NCI-H446 (cell line): ENCODE results near the gene MLLT1.

Experiments used
- DNase-seq, 2 experiments: peaks; one replicate each; lab custom pipeline; 2025; lab: John Stamatoyannopoulos, UW

Gene MLLT1

DNA sequence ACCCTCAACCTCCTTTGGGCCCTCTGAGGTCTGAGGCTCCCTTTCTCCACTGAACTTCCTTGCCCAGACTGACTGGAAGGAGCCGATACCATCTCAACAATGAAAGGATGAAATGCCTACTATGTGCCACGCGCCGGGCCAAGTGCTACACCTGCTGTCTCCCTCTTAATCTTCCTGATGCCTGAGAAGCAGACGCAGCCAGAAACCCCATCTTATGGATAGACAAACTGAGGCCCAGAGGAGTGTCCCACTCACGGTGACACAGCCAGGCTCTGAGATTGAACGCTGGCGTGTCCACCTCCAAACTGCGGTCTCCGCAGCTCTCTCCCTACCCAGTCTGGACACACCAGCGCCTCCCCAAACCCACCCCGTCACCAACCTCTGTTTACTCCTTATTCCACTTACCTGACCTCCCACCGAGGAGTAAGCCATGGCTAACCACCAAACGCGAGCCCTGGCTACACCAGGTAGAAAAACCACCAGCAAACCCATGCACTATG, 20.9 kb downstream of the MLLT1 start:
- no peak for DNase-seq

DNA sequence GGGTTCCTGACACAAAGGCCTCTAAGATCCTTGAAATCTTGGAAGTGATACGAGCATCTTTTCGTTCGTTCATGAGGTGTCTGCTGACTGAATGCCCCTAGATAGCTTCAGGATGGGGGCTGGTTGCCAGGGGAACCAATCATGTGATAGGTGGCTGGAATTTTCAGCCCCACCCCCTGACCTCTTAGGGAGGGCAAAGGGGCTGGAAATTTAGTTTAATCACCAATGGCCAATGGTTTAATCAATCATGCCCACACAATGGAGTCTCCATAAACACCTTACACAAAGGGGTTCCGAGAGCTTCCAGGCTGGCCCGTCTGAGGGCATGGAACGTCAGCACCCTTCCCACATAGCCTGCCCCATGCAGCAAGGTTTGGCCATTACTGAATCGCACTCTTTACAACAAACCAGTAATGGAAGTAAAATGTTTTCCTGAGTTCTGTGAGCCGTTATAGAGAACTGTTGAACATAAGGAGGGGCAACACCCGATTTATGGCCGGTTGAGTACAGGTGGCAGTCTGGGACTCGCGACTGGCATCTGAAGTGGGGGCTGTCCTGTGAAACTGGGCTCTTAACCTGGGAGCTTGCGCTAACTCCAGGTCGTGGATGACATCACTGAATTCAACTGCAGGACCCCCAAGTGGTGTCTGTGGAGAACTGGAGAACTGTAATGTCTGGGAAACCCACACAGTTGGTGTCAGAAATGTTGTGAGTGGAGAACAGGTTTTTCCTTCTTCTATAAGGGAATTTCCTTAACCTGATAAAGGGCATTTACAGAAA, 25.6 kb downstream of the MLLT1 start:
- DNase-seq, result no peak

DNA sequence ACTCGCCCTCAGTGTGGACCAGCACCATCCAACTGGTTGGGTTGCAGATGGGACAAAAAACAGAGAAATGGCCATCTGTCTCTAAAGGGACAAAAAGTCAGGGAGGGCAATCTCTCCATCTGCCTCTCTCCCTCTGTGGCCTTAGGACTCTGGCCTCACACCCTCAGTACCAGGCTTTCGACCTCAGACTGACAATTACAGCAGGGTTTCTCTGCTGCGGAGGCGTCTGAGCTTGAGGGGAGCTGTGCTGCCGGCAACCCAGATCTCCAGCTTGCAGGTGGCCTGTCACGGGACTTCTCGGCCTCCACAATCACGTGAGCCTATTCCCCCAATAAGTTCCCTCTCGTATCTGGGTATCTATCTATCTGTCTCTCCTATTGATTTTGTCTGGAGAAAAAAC, 27.7 kb downstream of the MLLT1 start:
- no peak for DNase-seq

DNA sequence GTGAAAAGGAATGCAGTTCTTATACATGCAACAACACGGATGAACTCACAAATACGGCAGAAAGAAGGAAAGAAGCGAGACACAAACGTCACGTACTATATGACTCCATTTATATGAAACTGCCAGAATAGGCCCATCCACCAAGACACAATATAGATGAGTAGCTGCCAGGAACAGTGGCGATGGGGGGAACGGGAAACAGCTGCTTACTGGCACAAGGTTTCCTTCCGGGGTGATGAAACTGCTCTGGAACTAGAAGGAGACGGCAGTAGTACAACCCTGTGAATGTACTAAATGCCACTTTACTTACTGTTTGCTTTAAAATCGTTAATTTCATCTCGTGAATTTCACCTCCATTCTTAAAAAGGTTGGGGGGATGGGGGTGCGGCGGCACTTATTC, 28.9 kb downstream of the MLLT1 start:
- DNase-seq, result no peak

DNA sequence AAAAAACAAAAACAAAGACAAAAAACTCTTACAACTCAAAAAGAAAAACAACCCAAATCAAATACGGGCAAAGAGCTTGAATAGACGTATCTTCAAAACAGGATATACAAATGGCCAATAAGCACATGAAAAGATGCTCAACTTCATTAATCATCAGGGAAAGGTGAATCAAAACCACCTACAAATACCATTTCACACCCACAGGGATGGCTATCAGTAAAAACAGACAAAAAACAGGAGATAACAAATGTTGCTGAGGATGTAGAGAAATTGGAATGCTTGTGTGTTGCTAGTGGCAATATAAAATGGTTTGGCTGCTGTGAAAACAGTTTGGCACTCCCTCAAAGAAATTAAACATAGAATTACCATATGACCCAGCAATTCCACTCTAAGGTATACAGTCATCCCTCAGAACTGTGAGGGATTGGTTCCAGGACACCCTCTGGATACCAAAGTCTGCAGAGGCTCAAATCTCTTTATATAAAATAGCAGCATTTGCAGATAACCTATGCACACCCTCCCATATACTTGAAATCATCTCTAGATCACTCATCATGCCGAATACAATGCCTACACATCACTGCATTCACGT, 29.7 kb downstream of the MLLT1 start:
- DNase-seq, result no peak

DNA sequence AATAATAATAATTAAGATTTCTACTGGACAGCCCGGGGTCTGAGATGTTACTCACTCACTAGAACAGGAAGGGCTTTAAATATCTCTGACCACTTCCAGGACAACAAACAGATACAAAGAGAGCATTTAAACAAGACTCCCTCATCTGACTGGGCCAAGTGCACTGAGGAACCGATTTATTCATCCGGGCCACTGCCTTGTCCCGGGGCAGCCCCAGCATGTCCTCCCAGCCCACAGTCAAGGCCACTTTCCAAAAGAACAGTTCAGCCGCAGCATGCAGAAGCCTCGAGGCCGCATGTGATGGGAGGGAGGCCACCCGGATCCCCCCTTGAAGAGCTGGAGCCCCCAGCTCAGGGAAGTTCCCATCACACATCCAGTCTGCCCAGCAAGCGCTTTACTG, 30.5 kb downstream of the MLLT1 start:
- no peak for DNase-seq

DNA sequence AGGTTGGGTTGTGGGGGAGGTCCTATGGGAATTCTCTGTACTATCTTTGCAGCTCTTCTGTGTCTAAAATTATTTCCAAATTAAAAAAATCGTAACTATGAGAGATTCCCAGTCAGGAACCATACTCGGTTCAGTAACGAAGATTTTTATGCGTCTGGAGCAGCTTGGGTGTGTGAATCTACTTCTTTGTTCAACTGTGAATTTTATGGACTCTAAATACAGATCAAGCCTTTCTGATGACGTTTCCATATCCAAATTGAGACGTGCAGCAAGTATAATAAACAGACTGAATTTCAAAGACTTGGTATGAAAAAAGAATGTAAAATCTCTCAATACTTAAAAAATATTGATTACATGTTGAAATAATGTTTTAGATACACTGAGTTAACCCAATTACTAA, 30.9 kb downstream of the MLLT1 start:
- no peak for DNase-seq

DNA sequence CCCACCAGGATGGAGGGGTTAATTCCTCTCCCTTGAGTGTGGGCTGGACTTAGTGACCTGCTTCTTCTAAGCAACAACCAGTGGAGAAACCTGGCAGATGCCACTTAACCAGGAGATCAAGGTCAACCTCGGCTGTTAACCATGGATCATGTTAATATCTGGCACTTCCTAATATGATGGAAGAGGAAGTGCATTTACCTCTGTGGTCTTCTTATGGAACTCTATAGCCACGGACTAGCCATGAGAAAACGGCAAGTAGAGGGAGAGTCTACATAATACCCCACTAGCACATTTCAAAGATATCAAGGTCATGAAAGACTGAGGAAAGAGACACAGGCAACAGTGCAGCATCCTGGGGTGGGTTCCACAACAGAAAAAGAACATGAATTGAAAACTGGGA, 31.4 kb downstream of the MLLT1 start:
- DNase-seq, result no peak

DNA sequence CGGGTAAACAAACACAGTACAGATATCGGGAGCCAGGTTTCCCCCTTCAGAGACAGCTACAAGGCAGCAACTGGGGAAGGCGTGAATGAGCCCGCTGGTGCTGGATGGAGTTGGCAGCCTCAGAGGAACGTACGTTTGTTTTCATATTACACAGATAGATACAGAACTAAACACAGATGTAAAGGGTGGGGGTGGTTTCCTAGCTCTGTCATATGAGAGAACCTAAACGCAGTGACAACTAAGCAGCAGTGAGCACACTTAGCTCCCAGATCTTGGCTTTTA, 32.8 kb downstream of the MLLT1 start:
- DNase-seq, result no peak

DNA sequence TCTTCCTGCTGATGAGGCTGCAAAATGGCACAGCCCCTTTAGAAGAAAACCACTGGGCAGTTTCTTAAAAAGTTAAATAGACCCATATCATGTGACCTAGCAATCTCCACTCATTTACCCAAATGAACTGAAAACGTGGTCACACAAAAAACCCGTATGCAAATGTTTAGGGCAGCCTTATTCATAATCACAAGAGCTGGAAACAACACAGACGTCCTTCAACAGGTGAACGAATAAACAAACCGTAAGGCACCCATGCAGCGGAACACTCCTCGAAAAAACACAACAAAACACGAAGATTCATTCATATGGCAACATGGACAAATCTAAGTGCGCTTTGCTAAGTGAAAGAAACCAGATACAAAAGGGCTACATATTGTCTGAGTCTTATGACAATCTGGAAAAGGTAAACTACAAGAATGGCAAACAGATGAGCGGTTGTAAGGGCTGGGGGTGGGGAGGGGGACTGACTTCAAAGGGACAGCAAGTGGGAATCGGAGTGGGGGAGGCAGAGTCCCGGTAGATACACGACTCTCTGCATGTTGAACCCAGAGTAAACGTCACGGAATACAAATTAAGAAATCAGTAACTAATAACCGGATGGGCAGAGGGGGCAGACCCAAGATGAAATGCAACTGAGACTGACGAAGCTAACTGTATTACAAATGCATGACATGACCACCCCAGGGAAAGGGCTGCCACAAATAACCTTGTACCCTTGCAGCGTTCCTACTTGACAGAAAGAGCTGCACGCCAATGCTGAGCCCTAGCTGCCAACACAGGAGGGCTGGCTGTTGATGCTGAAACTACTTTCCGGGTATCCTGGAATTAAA, 33.4 kb downstream of the MLLT1 start:
- DNase-seq, result no peak

DNA sequence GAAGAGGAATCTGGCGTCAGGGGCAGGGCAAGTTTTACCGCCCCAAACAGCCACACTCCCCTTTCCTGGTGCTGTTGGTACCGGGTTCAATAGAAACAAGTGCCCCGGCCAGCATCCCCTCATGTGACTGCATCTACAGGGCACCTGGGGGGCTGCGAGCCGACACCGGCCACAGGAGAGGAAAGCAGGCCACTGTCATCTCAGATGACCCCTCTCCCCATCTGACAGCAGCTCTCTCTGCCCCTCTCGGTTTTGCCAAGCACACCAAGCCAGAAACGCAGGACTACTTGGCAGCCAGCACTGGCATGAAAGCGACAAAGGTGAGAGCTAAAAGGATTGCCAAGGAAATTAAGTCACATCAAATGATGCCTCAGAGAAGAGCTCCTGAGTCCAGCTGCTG, 37.1 kb downstream of the MLLT1 start:
- DNase-seq, result no peak

DNA sequence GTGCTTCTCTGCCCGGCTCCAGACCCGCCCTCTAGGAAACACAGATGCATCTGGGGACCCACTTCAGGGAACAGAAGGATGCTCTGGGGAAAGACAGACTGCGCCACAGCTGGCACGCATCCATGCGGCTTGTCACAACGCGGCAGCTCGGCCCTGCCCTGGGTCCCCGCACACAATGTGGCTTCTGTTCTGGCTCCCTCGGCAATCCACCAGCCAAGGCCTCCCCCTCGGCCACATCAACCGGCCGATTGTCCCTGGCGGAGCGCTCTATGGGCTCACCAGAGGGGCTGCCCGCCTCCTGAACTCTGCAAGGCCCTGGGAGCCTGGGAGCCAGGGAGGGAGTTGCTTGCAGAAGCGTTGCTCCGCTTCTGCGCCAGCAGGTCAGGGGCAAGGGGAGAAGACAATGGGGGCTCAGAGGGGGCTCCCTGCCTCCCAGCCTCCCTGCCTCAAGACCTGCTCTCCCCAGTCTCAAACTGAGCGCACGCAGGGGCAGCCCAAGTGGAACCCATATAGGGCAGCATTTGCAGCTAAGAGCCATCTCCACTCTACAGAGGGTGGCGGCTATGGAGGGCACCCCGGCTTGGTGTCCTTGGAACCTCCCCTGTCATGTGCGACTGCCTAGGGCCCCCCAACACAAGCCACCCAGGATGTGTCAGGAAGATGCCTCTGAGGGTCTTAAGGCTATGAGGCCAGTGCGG, 37.9 kb downstream of the MLLT1 start:
- no peak for DNase-seq

DNA sequence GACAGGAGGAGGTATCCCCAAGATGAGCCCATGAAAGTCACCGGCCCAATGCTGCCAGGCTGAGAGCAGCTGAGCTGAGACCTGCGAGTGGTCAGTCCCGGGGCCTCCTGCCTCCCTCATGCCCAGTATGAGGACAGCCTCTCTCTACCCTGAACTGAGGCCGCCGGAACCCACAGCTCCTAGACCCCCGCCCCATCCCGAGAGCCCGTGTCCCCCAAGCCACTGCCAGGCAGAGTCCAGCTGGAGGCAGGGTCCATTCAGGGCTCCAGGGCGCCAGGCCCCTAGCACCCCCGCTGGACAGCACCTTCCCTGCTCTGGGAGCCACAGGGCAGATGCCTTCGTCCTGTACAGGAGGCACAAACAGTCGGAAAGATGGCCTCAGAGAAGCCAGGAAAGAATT, 38.7 kb downstream of the MLLT1 start:
- DNase-seq, result no peak

DNA sequence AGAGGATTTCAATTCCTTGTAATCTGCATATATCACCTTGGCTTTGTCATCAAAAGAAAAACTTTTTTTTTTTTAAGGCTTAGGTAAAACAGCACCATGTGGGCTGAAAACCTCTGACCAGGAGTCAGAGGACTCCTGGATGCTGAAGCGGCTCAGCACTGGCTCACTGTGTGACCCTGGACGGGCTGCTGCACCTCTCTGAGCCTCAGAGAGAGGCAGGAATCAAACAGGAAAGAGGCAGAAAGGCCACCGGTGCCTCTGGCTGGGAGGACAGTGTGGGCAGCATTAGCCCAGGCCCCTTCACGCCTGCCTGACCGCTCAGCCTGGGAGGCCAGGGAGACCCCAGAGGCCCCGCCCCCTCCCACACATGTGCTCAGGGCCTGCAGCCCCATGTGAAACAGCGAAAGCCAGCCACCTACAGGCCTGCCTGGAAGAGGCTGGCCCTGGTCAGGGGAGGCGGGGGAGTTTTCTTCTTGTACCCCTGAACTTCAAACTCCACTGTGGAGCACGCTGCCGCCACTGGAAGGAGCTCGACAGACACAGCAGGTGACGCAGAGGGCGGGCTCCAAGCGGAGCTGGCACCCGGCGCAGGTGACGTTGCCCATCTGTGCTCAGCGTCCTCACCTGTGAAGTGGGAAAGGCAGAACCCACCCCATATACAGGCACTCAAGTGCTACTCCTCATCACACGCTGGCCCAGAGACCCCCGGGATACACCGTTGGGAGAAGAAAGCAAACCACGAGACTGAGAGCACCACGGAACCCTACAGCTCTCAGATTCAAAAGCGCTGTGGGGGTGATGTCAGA, 39.7 kb downstream of the MLLT1 start:
- DNase-seq, result no peak

DNA sequence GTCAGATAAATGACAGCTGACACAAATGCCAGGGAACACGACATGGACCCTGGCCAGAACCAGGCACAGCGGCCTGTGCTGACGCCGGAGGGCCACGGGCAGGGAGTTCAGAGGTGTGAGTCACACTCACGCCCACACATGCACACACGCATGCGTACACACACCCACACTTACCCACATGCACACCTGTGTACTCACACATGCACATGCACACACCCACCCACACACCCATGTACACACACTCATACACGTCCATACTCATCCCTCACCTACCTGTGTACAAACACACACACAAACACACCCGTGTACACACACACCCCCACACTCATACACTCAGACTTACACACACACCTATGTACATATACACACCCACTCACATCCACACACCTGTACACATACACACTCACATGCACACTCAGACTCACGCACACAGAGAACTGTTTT, 40.4 kb downstream of the MLLT1 start:
- no peak for DNase-seq

DNA sequence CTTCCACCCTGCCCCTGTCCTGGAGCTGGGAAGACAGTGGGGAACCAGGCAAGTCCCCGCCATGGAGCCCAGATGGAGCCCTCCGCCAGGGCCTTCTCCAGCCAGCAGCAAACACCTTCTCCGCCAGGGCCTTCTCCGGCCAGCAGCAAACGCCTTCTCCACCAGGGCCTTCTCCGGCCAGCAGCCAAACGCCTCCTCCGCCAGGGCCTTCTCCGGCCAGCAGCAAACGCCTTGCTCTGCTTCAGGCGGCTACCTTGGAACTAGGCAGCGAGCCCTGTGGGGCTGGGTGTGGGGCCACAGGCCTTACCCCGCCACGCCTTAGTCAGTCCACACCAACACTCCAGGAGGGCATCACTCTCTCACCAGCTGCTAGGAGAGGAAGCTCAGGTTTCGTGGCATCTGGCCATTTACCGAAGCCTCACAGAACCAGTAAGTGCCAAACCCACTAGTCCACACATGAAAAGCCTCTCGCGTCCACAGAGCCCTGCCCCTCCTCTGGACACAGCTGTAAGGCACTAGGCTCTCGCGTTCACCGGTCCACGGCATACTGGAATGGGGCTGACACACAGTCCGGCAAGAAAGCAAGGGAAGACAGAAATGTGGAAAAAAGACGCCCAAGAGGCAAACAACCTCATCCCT, 41.0 kb downstream of the MLLT1 start:
- DNase-seq, result peak; percentile 26 to 52

DNA sequence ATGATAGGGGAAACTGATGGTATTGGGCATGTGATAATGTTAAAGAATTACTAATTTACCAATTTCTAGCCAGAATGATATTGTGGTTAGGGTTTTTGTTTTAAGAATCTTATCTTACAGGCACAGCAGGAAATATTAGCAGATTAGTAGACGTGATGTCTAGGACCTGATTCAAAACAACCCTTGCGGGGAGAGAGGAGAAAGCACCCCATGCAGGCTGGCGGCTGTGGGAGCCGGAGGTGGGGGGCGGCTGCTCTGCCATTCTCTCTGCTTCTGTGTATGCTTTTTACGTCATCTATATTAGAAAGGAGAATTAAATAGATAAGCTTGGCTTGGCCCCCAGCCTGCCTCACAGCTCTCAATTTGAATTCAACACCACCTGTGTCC, 41.5 kb downstream of the MLLT1 start:
- DNase-seq, result no peak

DNA sequence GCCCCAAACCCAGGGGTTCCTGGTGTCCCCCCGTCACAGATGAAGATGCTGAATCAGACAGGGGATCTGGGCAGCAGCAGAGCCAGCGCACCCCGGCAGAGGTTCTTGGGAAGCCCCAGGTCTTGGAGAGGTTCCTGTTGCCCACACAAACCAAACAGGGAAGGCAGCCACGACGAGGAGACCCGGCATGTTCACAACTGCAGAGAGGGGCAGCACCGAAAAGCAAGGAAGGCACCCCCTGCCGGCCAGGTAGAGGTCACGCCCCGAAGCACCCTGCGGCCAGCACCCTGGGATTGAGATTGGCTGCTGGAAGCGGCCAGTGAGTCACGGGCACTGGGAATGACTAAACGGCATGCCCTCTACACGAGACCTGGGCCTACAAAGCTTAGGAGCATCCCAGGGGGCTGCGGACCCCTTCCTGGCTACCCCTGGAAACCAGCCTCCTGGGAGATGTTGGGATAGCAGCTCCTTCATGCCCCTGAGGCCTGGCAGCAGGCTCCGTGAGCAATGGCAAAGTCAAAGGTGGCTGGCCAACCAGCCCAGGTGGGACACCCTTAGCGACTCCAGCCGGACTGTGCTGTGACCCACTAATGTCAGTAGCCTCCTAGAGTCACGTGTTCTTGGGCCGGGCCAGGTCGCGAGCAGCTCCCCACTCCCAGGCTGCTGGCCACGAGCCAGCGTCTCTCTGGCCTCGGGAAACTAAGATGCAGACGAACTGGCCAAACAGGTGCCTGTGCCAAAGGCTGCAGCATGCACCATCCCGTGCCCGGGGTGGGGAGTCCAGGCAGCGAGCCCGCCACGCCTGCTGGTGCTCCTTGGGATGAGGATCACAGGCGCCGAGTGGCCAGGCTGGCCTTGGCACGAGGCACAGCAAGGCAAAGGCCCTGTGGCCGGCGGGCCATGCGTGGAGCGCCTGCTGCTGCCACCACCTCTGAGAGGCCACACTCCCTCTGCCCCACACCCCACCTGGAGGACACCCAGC, 43.2 kb downstream of the MLLT1 start:
- DNase-seq, result no peak

DNA sequence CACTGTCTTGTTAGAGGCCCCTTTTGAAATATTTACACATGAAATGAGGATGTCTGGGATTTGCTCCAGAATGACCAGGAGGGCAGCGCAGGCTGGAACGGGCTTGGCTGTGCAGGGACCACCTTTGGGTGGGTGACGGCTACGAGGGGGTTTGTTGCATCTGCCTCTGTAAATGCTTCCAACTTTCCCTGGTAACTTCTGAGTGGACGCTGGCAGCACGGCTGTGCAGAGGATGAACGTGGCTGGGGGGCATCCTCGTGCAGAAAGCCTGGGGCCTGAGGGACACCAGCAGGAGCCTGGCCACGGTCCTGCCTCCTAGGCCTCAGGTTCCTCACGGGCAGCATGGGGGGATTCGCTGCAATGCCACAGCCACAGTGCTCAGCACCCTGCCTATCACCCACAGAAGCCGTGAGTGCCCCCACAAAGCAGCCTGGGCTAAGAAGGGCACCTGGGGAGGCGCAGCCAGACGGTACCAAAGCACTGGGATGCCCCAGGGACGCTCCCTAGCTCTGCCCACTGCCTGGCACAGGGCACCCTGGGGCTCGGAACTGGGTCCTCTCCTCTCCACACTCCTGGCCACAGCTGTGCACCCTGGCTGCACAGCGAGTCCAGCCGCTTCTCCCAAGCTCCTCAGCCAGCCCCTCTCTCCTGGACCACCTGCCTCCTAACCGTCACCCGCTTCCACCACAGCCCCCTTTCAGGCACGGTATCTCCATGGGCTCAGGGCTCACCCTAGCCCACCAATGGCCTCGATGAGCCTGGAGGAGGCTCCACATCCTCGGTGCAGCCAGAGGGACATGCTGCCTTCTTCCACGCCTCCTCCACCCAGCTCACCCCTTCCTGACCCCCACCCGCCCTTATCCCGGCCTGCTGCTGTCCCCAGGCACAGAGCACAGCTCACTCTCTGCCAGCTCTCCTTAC, 44.5 kb downstream of the MLLT1 start:
- no peak for DNase-seq
